ENCODE data around the gene DPYD. TPM values are rescaled to one million over a fixed set of nuclear protein-coding genes. Genes with fewer than 3 reads are reported as not detected.

DPYD gene
- total and polyA plus RNA-seq, 8 donors = 2.7 to 24.5 (median 9.4) TPM

DNA sequence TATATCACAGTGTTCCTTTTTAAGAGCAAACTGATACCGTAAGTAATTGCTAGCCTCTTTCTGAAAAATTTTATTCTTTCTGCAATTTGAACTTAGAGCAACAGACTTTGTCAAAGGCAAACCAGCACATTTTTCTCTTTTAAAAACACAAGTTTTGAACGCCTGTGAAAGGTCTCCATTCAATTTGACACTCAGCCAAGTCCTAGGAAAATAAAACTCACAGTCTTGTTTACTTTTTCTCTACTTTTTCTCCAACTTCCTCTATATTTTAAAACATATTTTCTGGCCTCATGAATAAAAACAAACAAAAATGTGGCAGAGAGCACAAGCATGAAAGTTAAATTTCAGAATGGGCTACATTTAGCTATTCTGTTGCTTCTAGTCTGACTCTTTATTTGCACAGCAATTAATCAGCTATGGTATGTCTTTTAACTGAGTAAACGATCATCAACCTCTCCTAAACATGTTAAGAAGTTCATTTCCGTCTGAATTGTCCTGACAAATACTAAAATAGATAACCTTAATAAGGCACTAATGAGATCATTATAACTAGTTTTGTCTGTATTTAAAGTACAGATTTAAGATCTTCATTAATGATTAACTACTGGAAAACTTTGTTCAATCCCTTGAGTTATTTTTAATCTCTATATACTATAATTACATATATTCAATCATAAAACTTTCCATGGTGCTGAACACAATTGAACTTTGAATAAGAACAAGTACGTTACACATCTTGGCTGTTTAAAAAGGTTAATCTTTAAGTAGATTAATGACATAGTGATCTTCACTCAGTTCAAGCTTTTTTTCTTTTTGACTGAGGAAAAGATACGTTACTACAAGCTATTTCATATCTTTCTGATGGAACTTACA is 648.7 kb downstream of the DPYD start:
- no peak for DNase-seq
- peak; percentile 67 for FAIRE-seq
- no peak overlapping the region for H3K4me3 ChIP-seq
- ATAC-seq = peak in 2 of 4 donors; percentile 72 to 73
- intact Hi-C loops (cut with DNase I) = no loop called here
- no peaks in the 10 kb centered on the region for H3K9me3 ChIP-seq
- no peaks in the 10 kb centered on the region for H3K27me3 ChIP-seq
- no peaks in the 10 kb centered on the region for H3K36me3 ChIP-seq
- TF ChIP-seq, protein P1, sequence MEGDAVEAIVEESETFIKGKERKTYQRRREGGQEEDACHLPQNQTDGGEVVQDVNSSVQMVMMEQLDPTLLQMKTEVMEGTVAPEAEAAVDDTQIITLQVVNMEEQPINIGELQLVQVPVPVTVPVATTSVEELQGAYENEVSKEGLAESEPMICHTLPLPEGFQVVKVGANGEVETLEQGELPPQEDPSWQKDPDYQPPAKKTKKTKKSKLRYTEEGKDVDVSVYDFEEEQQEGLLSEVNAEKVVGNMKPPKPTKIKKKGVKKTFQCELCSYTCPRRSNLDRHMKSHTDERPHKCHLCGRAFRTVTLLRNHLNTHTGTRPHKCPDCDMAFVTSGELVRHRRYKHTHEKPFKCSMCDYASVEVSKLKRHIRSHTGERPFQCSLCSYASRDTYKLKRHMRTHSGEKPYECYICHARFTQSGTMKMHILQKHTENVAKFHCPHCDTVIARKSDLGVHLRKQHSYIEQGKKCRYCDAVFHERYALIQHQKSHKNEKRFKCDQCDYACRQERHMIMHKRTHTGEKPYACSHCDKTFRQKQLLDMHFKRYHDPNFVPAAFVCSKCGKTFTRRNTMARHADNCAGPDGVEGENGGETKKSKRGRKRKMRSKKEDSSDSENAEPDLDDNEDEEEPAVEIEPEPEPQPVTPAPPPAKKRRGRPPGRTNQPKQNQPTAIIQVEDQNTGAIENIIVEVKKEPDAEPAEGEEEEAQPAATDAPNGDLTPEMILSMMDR (IDR thresholded peaks at IDR 0.05) = no peak
- H3K4me1 ChIP-seq = peaks cover 7 to 8% (median 7%) of the 10 kb centered on the region in 3 donors
- 27 to 29% methylated on average over 6 of the region's 6 CpGs for WGBS, 2 donors
- H3K27ac ChIP-seq = peak overlapping the region in 2 of 4 donors; percentile 9 to 18

DNA sequence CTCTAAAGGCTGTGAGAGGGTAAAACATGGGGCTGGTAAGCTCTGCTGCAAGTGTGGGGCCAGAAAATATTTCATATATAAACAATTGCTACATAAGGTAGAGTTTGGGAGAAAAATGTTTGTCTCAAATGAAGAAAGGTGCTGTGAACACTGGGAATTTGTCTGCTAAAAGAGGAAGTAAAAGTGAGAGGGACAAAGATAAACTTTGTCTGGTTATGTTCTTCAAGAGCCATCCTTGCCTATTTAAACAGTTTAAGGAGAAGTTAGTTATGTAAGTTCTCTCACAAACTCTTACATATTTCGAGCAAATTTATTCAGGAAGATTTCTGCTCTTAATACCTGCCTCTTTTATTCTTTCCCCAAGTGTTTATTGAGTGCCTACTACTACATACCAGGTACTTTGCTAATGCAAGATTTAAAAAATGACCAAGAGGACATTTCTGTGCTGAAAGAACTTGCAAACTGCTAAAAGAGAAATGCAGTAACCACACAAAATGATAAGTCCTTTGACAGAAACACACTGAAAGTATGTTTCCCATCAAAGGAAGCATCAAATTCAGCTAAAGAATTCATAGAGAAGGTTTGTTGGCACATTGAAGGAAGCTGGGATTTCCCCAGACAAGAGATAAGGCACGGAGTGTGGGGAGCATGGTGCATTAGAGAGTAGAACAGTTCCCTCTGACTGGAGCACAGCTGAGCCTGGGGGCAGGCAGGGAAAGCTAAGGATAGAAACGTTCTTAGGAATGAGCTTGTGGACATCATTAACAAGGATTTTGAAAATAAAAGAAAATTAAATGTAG is 650.1 kb downstream of the DPYD start:
- H3K4me3 ChIP-seq = no peak overlapping the region
- no peaks in the 10 kb centered on the region for H3K27me3 ChIP-seq
- ATAC-seq = peak in 2 of 4 donors; percentile 67 to 81
- TF ChIP-seq, protein P1 (IDR thresholded peaks at IDR 0.05) = no peak
- intact Hi-C loops (cut with DNase I) = no loop called here
- H3K4me1 ChIP-seq = peaks cover 7% of the 10 kb centered on the region in 3 donors
- H3K36me3 ChIP-seq = no peaks in the 10 kb centered on the region
- H3K27ac ChIP-seq = no peak overlapping the region
- WGBS, 2 donors = 36 to 51% methylated on average over 3 of the region's 3 CpGs
- no peak for FAIRE-seq
- H3K9me3 ChIP-seq = no peaks in the 10 kb centered on the region
- no peak for DNase-seq

DNA sequence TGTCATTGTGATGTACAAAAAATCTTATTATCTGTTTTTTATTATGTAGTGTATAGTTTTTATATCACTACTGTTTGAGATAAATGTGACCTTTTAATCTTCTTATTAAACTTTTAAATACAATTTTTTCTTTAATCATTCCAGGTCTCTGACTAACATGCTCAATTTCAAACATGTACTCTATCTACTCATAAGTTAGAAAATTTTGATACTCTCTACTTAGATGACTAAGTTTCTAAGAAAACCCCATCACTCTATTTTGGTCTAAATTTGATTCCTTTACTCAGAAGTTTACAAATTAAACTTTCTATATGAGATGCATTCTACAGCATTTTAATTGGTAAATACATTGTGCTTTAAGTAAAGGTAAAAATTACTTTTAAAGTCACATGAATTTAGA is 655.2 kb downstream of the DPYD start:
- DNase-seq (no peak), ATAC-seq (no peak)
- TF ChIP-seq, protein P1 (IDR thresholded peaks at IDR 0.05) = no peak

DNA sequence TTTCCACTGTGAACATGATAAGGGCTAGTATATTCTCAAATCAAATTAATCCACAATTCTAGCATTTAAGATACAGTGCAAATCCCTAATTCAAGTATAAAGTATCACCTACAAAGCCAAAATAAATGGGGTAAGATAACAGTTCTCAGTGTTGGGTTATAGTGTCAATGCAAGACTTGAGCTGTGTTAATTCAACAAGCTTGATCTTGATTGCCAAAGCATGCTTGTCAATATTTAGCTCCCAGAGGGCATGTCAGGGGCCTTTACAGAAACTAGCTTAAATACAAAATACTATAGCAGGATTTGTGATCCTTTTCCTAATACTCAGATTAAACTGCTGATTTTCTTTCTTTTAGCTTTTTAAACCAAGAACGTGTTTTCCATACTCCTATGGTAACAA is 658.0 kb downstream of the DPYD start:
- Histone ChIP-seq H3K4me1 (no peaks in the 10 kb centered on the region), H3K36me3 (no peaks in the 10 kb centered on the region), H3K27ac (no peak overlapping the region), H3K4me3 (no peak overlapping the region), H3K27me3 (no peaks in the 10 kb centered on the region), H3K9me3 (no peaks in the 10 kb centered on the region)
- WGBS, 2 donors = 43 to 67% methylated on average over 1 of the region's 1 CpG
- FAIRE-seq = no peak
- intact Hi-C loops (cut with DNase I) = no loop called here
- TF ChIP-seq, protein P1 (IDR thresholded peaks at IDR 0.05) = no peak
- DNase-seq = no peak
- ATAC-seq = no peak

More for the DNA sequence above, 655.2 kb downstream of the DPYD start:
- no peak overlapping the region for H3K4me3 ChIP-seq
- H3K27me3 ChIP-seq = no peaks in the 10 kb centered on the region
- H3K36me3 ChIP-seq = no peaks in the 10 kb centered on the region
- FAIRE-seq = no peak
- no peaks in the 10 kb centered on the region for H3K9me3 ChIP-seq
- no peaks in the 10 kb centered on the region for H3K4me1 ChIP-seq
- intact Hi-C loops (cut with DNase I) = no loop called here
- no peak overlapping the region for H3K27ac ChIP-seq

All from pancreas (tissue), 10 donors.